ENCODE data around the gene TRAPPC14.
"Not testable (repeated sequence)": the region's sequence is repeated elsewhere in the genome, so short reads cannot be mapped to it uniquely, and the experiment has no call there.

DNA sequence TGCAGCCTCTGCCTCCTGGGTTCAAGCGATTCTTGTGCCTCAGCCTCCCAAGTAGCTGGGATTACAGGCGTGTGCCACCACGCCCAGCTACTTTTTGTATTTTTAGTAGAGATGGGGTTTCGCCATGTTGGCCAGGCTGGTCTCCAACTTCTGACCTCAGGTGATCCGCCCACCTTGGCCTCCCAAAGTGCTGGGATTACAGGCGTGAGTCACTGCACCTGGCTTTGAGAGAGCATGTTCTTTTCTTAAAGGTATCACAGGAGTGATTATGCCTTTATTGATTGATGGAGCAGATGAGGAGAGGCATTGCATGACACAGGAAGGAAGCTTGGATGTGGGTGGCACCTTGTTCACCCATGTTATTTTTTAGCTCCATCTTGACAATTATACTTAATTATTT is 24.6 kb upstream of the TRAPPC14 start:
- not testable (repeated sequence) for TF ChIP-seq NR2C2 (CRISPR knock-in tag; IDR thresholded peaks at IDR 0.05); NR2C2 (tag; IDR thresholded peaks at IDR 0.05); ELF4 (CRISPR knock-in tag; IDR thresholded peaks at IDR 0.05); SMC3 (conservative IDR thresholded peaks at IDR 0.05; ENCODE audit: insufficient read depth, low read depth, low read length); ELK1 (CRISPR knock-in tag; IDR thresholded peaks at IDR 0.05); ZSCAN29 (IDR thresholded peaks at IDR 0.05)
- TF ChIP-seq, protein P1, sequence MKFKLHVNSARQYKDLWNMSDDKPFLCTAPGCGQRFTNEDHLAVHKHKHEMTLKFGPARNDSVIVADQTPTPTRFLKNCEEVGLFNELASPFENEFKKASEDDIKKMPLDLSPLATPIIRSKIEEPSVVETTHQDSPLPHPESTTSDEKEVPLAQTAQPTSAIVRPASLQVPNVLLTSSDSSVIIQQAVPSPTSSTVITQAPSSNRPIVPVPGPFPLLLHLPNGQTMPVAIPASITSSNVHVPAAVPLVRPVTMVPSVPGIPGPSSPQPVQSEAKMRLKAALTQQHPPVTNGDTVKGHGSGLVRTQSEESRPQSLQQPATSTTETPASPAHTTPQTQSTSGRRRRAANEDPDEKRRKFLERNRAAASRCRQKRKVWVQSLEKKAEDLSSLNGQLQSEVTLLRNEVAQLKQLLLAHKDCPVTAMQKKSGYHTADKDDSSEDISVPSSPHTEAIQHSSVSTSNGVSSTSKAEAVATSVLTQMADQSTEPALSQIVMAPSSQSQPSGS (CRISPR knock-in tag; IDR thresholded peaks at IDR 0.05): not testable (repeated sequence)
- TF ChIP-seq, protein P2, sequence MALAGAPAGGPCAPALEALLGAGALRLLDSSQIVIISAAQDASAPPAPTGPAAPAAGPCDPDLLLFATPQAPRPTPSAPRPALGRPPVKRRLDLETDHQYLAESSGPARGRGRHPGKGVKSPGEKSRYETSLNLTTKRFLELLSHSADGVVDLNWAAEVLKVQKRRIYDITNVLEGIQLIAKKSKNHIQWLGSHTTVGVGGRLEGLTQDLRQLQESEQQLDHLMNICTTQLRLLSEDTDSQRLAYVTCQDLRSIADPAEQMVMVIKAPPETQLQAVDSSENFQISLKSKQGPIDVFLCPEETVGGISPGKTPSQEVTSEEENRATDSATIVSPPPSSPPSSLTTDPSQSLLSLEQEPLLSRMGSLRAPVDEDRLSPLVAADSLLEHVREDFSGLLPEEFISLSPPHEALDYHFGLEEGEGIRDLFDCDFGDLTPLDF (CRISPR knock-in tag; IDR thresholded peaks at IDR 0.05): not testable (repeated sequence)
